GM20000 (cell line): ENCODE measurements around the gene ELMO2.

ENCODE experiments used
- DNase-seq: peaks from one replicate; pipeline ENCODE4 v3.0.0; 2012; ENCODE audit warnings: low spot score
- TF ChIP-seq, protein P1 (sequence below): IDR thresholded peaks from 2 replicates; pipeline ENCODE4 v1.5.1; 2012; ENCODE audit warnings: mild to moderate bottlenecking, control low read depth; ENCODE audit errors: extremely low read depth, missing control alignments

Gene ELMO2

DNA sequence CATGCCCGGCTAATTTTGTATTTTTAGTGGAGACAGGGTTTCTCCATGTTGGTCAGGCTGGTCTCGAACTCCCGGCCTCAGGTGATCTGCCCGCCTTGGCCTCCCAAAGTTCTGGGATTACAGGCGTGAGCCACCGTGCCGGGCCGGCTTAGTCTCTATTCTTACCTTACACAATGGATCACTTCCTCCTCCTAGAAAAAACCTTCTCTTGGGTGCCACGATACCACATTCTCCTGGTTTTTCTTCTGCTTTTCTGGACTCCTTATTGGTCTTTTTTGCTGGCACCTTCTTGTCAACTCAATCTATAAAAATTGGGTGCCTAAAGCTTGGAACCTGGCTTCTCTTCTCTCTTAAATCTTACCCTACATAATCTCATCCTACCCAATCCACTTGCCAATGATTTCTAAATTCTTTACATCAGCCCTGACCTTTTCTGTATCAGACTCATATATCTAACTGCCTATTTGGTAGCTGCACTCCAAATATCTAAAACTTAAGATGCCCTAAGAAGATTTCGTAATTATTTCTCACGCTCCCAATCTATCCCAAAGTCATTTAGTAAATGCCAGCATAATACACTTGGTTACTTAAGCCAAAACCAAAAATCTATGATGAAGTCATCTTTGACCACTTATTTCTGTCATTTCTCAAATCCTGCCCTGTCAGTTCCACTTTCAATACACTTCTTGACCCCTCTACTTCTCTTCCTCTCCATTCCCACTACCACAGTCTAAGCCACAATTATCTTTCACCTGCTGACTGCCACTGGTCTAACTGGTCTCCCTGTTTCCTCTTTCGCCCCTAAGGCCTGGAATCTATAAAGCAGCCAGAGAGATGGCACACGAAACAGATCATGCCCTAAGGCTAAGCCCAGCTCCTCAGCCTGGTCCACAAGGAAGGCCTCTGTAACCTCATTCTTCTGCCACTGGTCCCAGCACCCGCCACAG, 43.2 kb downstream of the ELMO2 start:
- TF ChIP-seq, protein P1, sequence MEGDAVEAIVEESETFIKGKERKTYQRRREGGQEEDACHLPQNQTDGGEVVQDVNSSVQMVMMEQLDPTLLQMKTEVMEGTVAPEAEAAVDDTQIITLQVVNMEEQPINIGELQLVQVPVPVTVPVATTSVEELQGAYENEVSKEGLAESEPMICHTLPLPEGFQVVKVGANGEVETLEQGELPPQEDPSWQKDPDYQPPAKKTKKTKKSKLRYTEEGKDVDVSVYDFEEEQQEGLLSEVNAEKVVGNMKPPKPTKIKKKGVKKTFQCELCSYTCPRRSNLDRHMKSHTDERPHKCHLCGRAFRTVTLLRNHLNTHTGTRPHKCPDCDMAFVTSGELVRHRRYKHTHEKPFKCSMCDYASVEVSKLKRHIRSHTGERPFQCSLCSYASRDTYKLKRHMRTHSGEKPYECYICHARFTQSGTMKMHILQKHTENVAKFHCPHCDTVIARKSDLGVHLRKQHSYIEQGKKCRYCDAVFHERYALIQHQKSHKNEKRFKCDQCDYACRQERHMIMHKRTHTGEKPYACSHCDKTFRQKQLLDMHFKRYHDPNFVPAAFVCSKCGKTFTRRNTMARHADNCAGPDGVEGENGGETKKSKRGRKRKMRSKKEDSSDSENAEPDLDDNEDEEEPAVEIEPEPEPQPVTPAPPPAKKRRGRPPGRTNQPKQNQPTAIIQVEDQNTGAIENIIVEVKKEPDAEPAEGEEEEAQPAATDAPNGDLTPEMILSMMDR = no peak
- peak; percentile 39 for DNase-seq

GRCh38 chr20:46361811-46362210, 44.6 kb downstream of the ELMO2 start:
- TF ChIP-seq, protein P1 = no peak
- no peak for DNase-seq

GRCh38 chr20:46361381-46361780, 45.0 kb downstream of the ELMO2 start:
- DNase-seq = no peak
- TF ChIP-seq, protein P1 = no peak

DNA sequence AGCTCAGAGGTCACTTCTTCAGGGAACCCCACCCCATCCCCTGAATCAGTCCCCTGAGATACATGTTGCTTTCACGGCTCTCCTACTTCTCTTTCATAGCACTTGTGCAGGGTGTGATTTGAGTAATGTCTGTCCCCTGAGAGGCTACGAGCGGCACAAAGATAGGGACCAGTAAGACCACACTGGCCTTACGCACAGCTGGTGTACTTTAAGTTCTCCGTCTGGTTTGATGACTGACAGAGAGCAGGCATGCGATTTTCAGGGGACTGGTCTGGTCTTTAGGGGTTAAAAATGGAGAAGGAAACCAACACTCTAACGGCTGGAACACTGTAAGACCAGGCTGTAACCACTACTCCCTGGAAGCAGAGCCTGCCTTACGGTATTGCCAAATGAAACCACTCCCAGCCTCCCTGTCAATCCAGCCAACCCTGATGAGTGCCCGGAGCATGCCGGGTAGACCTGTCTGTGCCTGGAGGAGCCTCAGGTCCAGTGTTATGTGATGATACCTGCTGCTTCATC, 47.1 kb downstream of the ELMO2 start:
- TF ChIP-seq, protein P1 = no peak
- peak; percentile 75 for DNase-seq

- no peak for DNase-seq
- TF ChIP-seq, protein P1 = no peak
Observed at GRCh38 chr20:46358346-46359058, 47.9 kb downstream of the ELMO2 start.

- DNase-seq = no peak
- TF ChIP-seq, protein P1 = no peak
Observed at GRCh38 chr20:46357030-46357514, 49.3 kb downstream of the ELMO2 start.
